DMS79 (cell line): ENCODE measurements around the gene GBGT1.
"Not testable (repeated sequence)": the region's sequence is repeated elsewhere in the genome, so short reads cannot be mapped to it uniquely, and the experiment has no call there.

Experiments
- DNase-seq: peaks from one replicate; lab custom pipeline; 2025; lab: John Stamatoyannopoulos, UW

The GBGT1 gene

GRCh38 chr9:133195029-133195428, 31.3 kb upstream of the GBGT1 start:
- DNase-seq = no peak

- no peak for DNase-seq
Measured at GRCh38 chr9:133194597-133194996, 30.9 kb upstream of the GBGT1 start.

- no peak for DNase-seq
Measured at GRCh38 chr9:133191989-133192388, 28.3 kb upstream of the GBGT1 start.

- DNase-seq = no peak
Measured at GRCh38 chr9:133189826-133190225, 26.1 kb upstream of the GBGT1 start.

GRCh38 chr9:133188843-133189180, 25.1 kb upstream of the GBGT1 start:
- DNase-seq = no peak

GRCh38 chr9:133188006-133188842, 24.5 kb upstream of the GBGT1 start:
- DNase-seq = peak; percentile 92

GRCh38 chr9:133187561-133188005, 23.9 kb upstream of the GBGT1 start:
- DNase-seq = no peak

- no peak for DNase-seq
Measured at GRCh38 chr9:133186736-133187135, 23.0 kb upstream of the GBGT1 start.

- peak; percentile 81 for DNase-seq
Measured at GRCh38 chr9:133184971-133185370, 21.3 kb upstream of the GBGT1 start.

- no peak for DNase-seq
Measured at GRCh38 chr9:133182151-133182550, 18.4 kb upstream of the GBGT1 start.

- no peak for DNase-seq
Measured at GRCh38 chr9:133181561-133181960, 17.8 kb upstream of the GBGT1 start.

- no peak for DNase-seq
Measured at GRCh38 chr9:133180953-133181352, 17.2 kb upstream of the GBGT1 start.

GRCh38 chr9:133173056-133173455, 9.3 kb upstream of the GBGT1 start:
- no peak for DNase-seq

- no peak for DNase-seq
Measured at GRCh38 chr9:133171161-133171961, 7.6 kb upstream of the GBGT1 start.

GRCh38 chr9:133170716-133171115, 7.0 kb upstream of the GBGT1 start:
- no peak for DNase-seq

GRCh38 chr9:133169687-133170086, 6.0 kb upstream of the GBGT1 start:
- not testable (repeated sequence) for DNase-seq

- no peak for DNase-seq
Measured at GRCh38 chr9:133169102-133169501, 5.4 kb upstream of the GBGT1 start.

GRCh38 chr9:133168432-133168831, 4.7 kb upstream of the GBGT1 start:
- no peak for DNase-seq

GRCh38 chr9:133167769-133168168, 4.1 kb upstream of the GBGT1 start:
- no peak for DNase-seq

GRCh38 chr9:133167096-133167730, 3.5 kb upstream of the GBGT1 start:
- no peak for DNase-seq

- DNase-seq = no peak
Measured at GRCh38 chr9:133166392-133166791, 2.7 kb upstream of the GBGT1 start.

- no peak for DNase-seq
Measured at GRCh38 chr9:133165452-133165730, 1.7 kb upstream of the GBGT1 start.

GRCh38 chr9:133164191-133164590, 477 bp upstream of the GBGT1 start:
- no peak for DNase-seq
